OCI-LY1 (cell line): ENCODE data around the gene NDUFA11.

ENCODE experiments used
- EZH2 ChIP-seq: fragments of 200-600 bp; sonication (generic), shearing (Covaris generic); IDR thresholded peaks from 2 replicates; pipeline ENCODE4 v1.8.0; 2017; ENCODE audit warnings: borderline replicate concordance, mixed run types, mild to moderate bottlenecking, antibody characterized with exemption, low read length, moderate library complexity, mixed read lengths
- TF ChIP-seq, protein P1 (sequence below): fragments of 200-600 bp; sonication (generic), shearing (Covaris generic); IDR thresholded peaks from 2 replicates; pipeline ENCODE4 v1.5.1; 2017; ENCODE audit warnings: mild to moderate bottlenecking, antibody characterized with exemption, low read length, moderate library complexity, mixed read lengths

DNA sequence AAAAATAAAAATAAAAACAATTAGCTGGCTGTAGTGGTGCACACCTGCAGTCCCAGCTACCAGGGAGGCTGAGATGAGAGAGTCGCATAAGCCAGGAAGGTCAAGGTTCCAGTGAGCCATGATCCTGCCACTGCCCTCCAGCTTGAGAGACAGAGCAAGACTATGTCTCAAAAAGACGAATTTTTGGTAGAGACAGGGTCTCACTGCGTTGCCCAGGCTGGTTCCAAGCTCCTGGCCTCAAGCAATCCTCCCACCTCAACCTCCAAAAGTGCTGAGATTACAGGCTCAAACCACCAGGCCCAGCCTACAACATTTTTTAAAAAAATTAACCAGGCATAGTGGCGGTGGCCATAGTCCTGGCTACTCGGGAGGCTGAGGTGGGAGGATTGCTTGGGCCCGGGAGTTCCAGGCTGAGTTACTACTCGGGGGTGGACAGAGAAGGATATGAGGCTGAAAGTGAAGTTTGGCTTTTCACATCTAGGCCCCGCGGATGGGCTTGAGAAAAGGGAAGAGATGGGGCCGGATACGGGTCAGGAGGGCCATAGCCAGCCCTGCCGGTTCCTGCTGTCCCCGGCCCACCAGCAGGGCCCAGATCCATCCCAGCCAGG is 10.2 kb downstream of the NDUFA11 start:
- TF ChIP-seq, protein P1, sequence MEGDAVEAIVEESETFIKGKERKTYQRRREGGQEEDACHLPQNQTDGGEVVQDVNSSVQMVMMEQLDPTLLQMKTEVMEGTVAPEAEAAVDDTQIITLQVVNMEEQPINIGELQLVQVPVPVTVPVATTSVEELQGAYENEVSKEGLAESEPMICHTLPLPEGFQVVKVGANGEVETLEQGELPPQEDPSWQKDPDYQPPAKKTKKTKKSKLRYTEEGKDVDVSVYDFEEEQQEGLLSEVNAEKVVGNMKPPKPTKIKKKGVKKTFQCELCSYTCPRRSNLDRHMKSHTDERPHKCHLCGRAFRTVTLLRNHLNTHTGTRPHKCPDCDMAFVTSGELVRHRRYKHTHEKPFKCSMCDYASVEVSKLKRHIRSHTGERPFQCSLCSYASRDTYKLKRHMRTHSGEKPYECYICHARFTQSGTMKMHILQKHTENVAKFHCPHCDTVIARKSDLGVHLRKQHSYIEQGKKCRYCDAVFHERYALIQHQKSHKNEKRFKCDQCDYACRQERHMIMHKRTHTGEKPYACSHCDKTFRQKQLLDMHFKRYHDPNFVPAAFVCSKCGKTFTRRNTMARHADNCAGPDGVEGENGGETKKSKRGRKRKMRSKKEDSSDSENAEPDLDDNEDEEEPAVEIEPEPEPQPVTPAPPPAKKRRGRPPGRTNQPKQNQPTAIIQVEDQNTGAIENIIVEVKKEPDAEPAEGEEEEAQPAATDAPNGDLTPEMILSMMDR, result no peak
- TF ChIP-seq EZH2, result no peak
